ENCODE results near the gene ZNF366.

ZNF366 gene

GRCh38 chr5:72522607-72523006, 15.4 kb upstream of the ZNF366 start:
- Histone ChIP-seq H3K9me3 (ENCODE audit: insufficient read depth, low read depth, low read length) (no peaks in the 10 kb centered on the region; the same call in 1 of the 2 replicates), H3K4me1 (ENCODE audit: insufficient read depth, low read length, poor library complexity, severe bottlenecking) (no peaks in the 10 kb centered on the region), H3K4me3 (ENCODE audit: low read length, poor library complexity, severe bottlenecking) (no peak overlapping the region), H3K27me3 (ENCODE audit: insufficient read depth, low read length, poor library complexity, severe bottlenecking) (no peaks in the 10 kb centered on the region), H3K79me2 (ENCODE audit: insufficient read depth, low read length) (no peaks in the 10 kb centered on the region), H4K20me1 (ENCODE audit: insufficient read depth, low read length, poor library complexity, severe bottlenecking) (no peaks in the 10 kb centered on the region), H2AFZ (ENCODE audit: low read length) (no peak overlapping the region), H3K4me2 (ENCODE audit: low read depth, low read length, poor library complexity, severe bottlenecking) (no peak overlapping the region), H3K9me2 (replicated peaks; ENCODE audit: low read depth, low read length) (no peaks in the 10 kb centered on the region), H3K36me3 (ENCODE audit: insufficient read depth, low read length) (no peaks in the 10 kb centered on the region), H3F3A (ENCODE audit: low read depth) (no peaks in the 10 kb centered on the region), H3K9ac (ENCODE audit: low read depth, low read length, poor library complexity, severe bottlenecking) (no peak overlapping the region)
- TF ChIP-seq EZH2phosphoT487 (IDR thresholded peaks at IDR 0.05; ENCODE audit: borderline replicate concordance) (no peak), CTCF (conservative IDR thresholded peaks at IDR 0.05; ENCODE audit: low read length) (no peak)

- Histone ChIP-seq H3F3A (ENCODE audit: low read depth) (no peaks in the 10 kb centered on the region), H3K9me3 (ENCODE audit: insufficient read depth, low read depth, low read length) (no peaks in the 10 kb centered on the region; the same call in 1 of the 2 replicates), H3K9ac (ENCODE audit: low read depth, low read length, poor library complexity, severe bottlenecking) (no peak overlapping the region), H3K27me3 (ENCODE audit: insufficient read depth, low read length, poor library complexity, severe bottlenecking) (no peaks in the 10 kb centered on the region), H3K9me2 (replicated peaks; ENCODE audit: low read depth, low read length) (no peaks in the 10 kb centered on the region), H3K4me1 (ENCODE audit: insufficient read depth, low read length, poor library complexity, severe bottlenecking) (no peaks in the 10 kb centered on the region), H2AFZ (ENCODE audit: low read length) (no peak overlapping the region), H3K4me2 (ENCODE audit: low read depth, low read length, poor library complexity, severe bottlenecking) (no peak overlapping the region), H3K36me3 (ENCODE audit: insufficient read depth, low read length) (no peaks in the 10 kb centered on the region), H3K79me2 (ENCODE audit: insufficient read depth, low read length) (no peaks in the 10 kb centered on the region), H3K4me3 (ENCODE audit: low read length, poor library complexity, severe bottlenecking) (no peak overlapping the region), H4K20me1 (ENCODE audit: insufficient read depth, low read length, poor library complexity, severe bottlenecking) (no peaks in the 10 kb centered on the region)
- no peak for TF ChIP-seq EZH2phosphoT487 (IDR thresholded peaks at IDR 0.05; ENCODE audit: borderline replicate concordance)
- TF ChIP-seq CTCF (conservative IDR thresholded peaks at IDR 0.05; ENCODE audit: low read length): no peak
Observed at GRCh38 chr5:72519111-72519510, 11.9 kb upstream of the ZNF366 start.

GRCh38 chr5:72518001-72518683, 10.9 kb upstream of the ZNF366 start:
- no peaks in the 10 kb centered on the region for H4K20me1 ChIP-seq (ENCODE audit: insufficient read depth, low read length, poor library complexity, severe bottlenecking)
- no peaks in the 10 kb centered on the region; the same call in 1 of the 2 replicates for H3K9me3 ChIP-seq (ENCODE audit: insufficient read depth, low read depth, low read length)
- H3K9me2 ChIP-seq (replicated peaks; ENCODE audit: low read depth, low read length): no peaks in the 10 kb centered on the region
- no peaks in the 10 kb centered on the region for H3K79me2 ChIP-seq (ENCODE audit: insufficient read depth, low read length)
- H3K36me3 ChIP-seq (ENCODE audit: insufficient read depth, low read length): no peaks in the 10 kb centered on the region
- H3K4me2 ChIP-seq (ENCODE audit: low read depth, low read length, poor library complexity, severe bottlenecking): no peak overlapping the region
- no peaks in the 10 kb centered on the region for H3K27me3 ChIP-seq (ENCODE audit: insufficient read depth, low read length, poor library complexity, severe bottlenecking)
- no peak overlapping the region for H3K9ac ChIP-seq (ENCODE audit: low read depth, low read length, poor library complexity, severe bottlenecking)
- no peaks in the 10 kb centered on the region for H3K4me1 ChIP-seq (ENCODE audit: insufficient read depth, low read length, poor library complexity, severe bottlenecking)
- no peak overlapping the region for H2AFZ ChIP-seq (ENCODE audit: low read length)
- H3F3A ChIP-seq (ENCODE audit: low read depth): no peaks in the 10 kb centered on the region
- TF ChIP-seq EZH2phosphoT487 (IDR thresholded peaks at IDR 0.05; ENCODE audit: borderline replicate concordance) (no peak), CTCF (conservative IDR thresholded peaks at IDR 0.05; ENCODE audit: low read length) (no peak)
- no peak overlapping the region for H3K4me3 ChIP-seq (ENCODE audit: low read length, poor library complexity, severe bottlenecking)
